Astrocyte (in vitro differentiated cells and primary cell): Measurements from ENCODE around the gene ZNF280D.

Experiments
- CTCF ChIP-seq: IDR thresholded peaks from 2 replicates; pipeline ENCODE4 v1.5.1; 2011; ENCODE audit warnings: low read depth, mild to moderate bottlenecking, inconsistent platforms, low read length, moderate library complexity; ENCODE audit not compliant: insufficient read depth
- EZH2 ChIP-seq: IDR thresholded peaks from 2 replicates; pipeline ENCODE4 v1.6.1; 2012; ENCODE audit warnings: mild to moderate bottlenecking, low read length, inconsistent platforms; ENCODE audit not compliant: insufficient read depth

GRCh38 chr15:56602253-56602652, 131.1 kb downstream of the ZNF280D start:
- TF ChIP-seq EZH2, result no peak
- no peak for TF ChIP-seq CTCF
